Measurements from ENCODE around the gene JOSD2. TPM values are rescaled to one million over a fixed set of nuclear protein-coding genes. Genes with fewer than 3 reads are reported as not detected.

Gene JOSD2
- total and polyA plus RNA-seq, 2 donors = 10.5 to 73.6 TPM

DNA sequence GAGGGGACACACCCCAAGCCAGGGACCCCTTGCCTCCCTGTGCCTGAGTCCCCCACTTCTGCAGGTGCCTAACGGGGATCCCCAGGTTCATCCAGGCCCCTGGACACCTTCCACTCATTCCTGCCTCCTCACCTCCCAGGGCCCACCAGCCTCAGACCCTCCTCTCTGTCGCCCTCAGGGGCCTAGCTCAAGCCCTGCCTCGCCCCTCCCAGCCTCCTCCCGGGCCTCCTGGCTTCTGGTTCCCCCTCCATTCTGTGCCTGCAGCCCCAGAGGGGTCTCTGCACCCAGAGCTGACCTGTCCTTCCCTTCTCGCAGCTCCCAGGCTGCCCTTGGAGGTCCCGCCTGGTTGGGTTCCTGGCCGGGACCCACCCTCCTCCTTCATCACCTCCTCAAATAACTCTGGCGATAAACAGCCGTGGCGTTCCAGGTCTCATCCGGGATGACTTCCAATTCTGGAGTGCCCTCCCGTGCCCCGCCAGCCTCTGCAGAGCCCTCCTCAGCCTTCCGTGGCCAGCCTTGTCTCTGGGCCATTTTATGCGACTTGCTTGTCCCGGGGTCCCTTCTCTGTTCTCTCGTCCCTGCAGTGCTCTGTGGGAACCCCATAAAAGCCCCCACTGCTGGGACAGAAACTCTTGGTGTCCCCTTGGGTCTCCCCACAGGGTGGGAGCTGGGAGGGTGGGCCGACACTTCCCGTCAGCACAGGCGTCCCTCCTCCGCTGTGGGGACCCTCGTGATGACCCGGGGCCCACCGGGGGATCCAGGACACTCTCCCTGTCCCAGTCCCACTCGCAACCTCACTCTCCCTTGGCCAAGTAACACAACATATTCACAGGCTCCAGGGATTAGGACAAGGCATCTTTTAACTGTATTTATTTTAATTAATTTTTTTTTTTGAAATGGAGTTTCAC is 9.2 kb downstream of the JOSD2 start:
- WGBS = 57% methylated on average over 25 of the region's 25 CpGs
- DNase-seq (ENCODE audit: extremely low spot score) = no peak
- Histone ChIP-seq H3K4me3 (ENCODE audit: low read depth, low read length) (no peak overlapping the region), H3K36me3 (ENCODE audit: insufficient read depth) (no peaks in the 10 kb centered on the region), H3K27ac (ENCODE audit: low read depth) (no peak overlapping the region), H3K4me1 (ENCODE audit: insufficient read depth) (no peaks in the 10 kb centered on the region)

GRCh38 chr19:50501186-50501567 is 9.8 kb downstream of the JOSD2 start:
- Histone ChIP-seq H3K36me3 (ENCODE audit: insufficient read depth) (no peaks in the 10 kb centered on the region), H3K4me1 (ENCODE audit: insufficient read depth) (no peaks in the 10 kb centered on the region), H3K4me3 (ENCODE audit: low read depth, low read length) (no peak overlapping the region), H3K27ac (ENCODE audit: low read depth) (no peak overlapping the region)
- WGBS = 64% methylated on average over 12 of the region's 12 CpGs
- DNase-seq (ENCODE audit: extremely low spot score) = no peak

GRCh38 chr19:50500753-50501151 is 10.2 kb downstream of the JOSD2 start:
- DNase-seq (ENCODE audit: extremely low spot score) = no peak
- 50% methylated on average over 10 of the region's 10 CpGs for WGBS
- Histone ChIP-seq H3K36me3 (ENCODE audit: insufficient read depth) (no peaks in the 10 kb centered on the region), H3K27ac (ENCODE audit: low read depth) (no peak overlapping the region), H3K4me3 (ENCODE audit: low read depth, low read length) (no peak overlapping the region), H3K4me1 (ENCODE audit: insufficient read depth) (no peaks in the 10 kb centered on the region)

- H3K4me3 ChIP-seq (ENCODE audit: low read depth, low read length) = no peak overlapping the region
- no peaks in the 10 kb centered on the region for H3K36me3 ChIP-seq (ENCODE audit: insufficient read depth)
- no peak overlapping the region for H3K27ac ChIP-seq (ENCODE audit: low read depth)
- 27% methylated on average over 27 of the region's 27 CpGs for WGBS
- DNase-seq (ENCODE audit: extremely low spot score) = no peak
- H3K4me1 ChIP-seq (ENCODE audit: insufficient read depth) = no peaks in the 10 kb centered on the region
These were observed 10.8 kb downstream of the JOSD2 start for GRCh38 chr19:50500060-50500752.

DNA sequence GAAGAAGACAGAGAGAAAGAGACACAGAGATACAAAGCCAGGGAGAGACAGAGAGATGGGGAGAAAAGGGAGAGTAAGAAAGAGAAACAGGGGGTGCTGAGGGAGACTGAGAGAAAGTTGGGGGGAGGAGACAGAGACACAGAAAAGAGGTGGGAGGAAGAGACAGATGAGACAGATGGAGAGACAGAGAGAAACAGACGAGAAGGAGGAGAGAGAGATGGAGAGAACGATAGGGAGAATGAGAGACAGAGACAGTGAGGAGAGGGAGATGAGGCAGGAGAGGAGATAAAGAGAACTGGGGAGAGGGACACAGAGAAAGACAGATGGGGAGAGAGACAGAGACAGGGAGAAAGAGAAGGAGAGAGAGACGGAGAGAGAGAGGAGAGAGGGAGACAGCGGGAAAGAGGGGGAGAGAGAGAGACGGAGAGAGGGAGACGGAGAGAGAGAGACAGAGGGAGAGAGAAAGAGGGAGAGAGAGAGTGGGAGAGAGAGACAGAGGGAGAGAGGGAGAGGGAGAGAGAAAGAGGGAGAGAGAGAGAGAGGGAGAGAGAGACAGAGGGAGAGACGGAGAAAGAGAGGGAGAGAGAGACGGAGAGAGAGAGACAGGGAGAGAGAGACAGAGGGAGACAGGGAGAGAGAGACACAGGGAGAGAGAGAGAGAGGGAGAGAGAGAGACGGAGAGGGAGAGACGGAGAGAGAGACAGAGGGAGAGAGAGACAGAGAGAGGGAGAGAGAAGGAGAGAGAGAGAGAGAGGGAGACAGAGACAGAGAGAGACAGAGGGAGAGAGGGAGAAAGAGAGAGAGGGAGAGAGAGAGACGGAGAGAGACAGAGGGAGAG is 12.6 kb downstream of the JOSD2 start:
- H3K4me1 ChIP-seq (ENCODE audit: insufficient read depth) = no peaks in the 10 kb centered on the region
- no peak for DNase-seq (ENCODE audit: extremely low spot score)
- no peak overlapping the region for H3K4me3 ChIP-seq (ENCODE audit: low read depth, low read length)
- no peak overlapping the region for H3K27ac ChIP-seq (ENCODE audit: low read depth)
- 75% methylated on average over 11 of the region's 11 CpGs for WGBS
- no peaks in the 10 kb centered on the region for H3K36me3 ChIP-seq (ENCODE audit: insufficient read depth)

DNA sequence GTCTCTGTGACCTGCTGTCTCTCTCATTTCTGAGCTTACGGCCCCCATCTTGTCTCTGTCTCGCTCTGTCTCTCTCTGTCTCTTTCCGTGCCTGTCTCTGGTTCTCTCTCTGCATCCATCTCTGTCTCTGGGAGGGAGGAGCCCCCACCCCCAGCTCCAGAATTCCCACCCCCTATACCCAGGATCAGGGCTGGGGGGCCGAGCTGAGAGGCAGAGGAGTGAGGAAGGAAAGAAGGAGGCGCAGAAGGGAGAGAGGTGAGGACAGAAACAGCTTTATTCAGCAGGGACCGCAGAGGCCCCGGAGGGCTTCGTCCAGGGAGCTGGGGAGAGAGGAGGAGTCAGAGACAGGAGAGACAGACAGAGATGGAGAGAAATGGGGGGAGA is 14.0 kb downstream of the JOSD2 start:
- Histone ChIP-seq H3K36me3 (ENCODE audit: insufficient read depth) (no peaks in the 10 kb centered on the region), H3K27ac (ENCODE audit: low read depth) (no peak overlapping the region), H3K4me1 (ENCODE audit: insufficient read depth) (no peaks in the 10 kb centered on the region), H3K4me3 (ENCODE audit: low read depth, low read length) (no peak overlapping the region)
- 65% methylated on average over 8 of the region's 8 CpGs for WGBS
- no peak for DNase-seq (ENCODE audit: extremely low spot score)

GRCh38 chr19:50496189-50497021 is 14.6 kb downstream of the JOSD2 start:
- 68% methylated on average over 30 of the region's 30 CpGs for WGBS

DNA sequence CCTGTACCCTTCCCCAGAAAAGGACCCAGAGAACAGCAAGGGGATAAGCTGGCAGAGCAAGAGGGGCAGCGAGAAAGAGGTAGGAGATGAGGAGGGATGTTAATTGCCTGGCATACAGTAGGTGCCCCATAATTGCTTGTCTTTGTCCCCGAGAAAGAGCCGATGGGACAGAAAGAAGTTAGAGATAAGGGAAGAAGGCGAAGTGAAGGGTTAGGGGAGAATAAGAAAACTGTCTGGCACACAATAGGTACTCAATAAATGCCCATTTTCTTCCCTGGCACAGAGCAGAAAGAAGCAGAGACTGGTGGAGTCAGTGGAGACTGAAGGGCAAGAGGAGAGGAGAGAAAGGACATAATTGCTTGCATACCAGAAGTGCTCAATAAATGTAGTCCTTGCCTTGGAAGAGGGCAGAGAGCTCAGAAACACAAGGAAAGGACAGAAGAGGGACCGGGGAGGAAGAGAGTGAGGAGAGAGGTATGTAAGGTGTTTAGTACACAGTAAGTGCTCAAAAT is 15.9 kb downstream of the JOSD2 start:
- no peak overlapping the region for H3K27ac ChIP-seq (ENCODE audit: low read depth)
- DNase-seq (ENCODE audit: extremely low spot score) = no peak
- H3K4me1 ChIP-seq (ENCODE audit: insufficient read depth) = no peaks in the 10 kb centered on the region
- 85% methylated on average over 5 of the region's 5 CpGs for WGBS
- H3K4me3 ChIP-seq (ENCODE audit: low read depth, low read length) = no peak overlapping the region
- no peaks in the 10 kb centered on the region for H3K36me3 ChIP-seq (ENCODE audit: insufficient read depth)

More at GRCh38 chr19:50496189-50497021, 14.6 kb downstream of the JOSD2 start:
- H3K36me3 ChIP-seq (ENCODE audit: insufficient read depth) = no peaks in the 10 kb centered on the region
- H3K4me1 ChIP-seq (ENCODE audit: insufficient read depth) = no peaks in the 10 kb centered on the region
- no peak overlapping the region for H3K4me3 ChIP-seq (ENCODE audit: low read depth, low read length)
- H3K27ac ChIP-seq (ENCODE audit: low read depth) = no peak overlapping the region
- DNase-seq (ENCODE audit: extremely low spot score) = no peak

- no peak overlapping the region for H3K27ac ChIP-seq (ENCODE audit: low read depth)
- no peaks in the 10 kb centered on the region for H3K4me1 ChIP-seq (ENCODE audit: insufficient read depth)
- WGBS = 68% methylated on average over 7 of the region's 7 CpGs
- H3K36me3 ChIP-seq (ENCODE audit: insufficient read depth) = no peaks in the 10 kb centered on the region
- H3K4me3 ChIP-seq (ENCODE audit: low read depth, low read length) = no peak overlapping the region
- no peak for DNase-seq (ENCODE audit: extremely low spot score)
These were observed 16.6 kb downstream of the JOSD2 start for GRCh38 chr19:50494186-50495019.

GRCh38 chr19:50493171-50493570 is 17.8 kb downstream of the JOSD2 start:
- Histone ChIP-seq H3K4me3 (ENCODE audit: low read depth, low read length) (no peak overlapping the region), H3K36me3 (ENCODE audit: insufficient read depth) (no peaks in the 10 kb centered on the region), H3K4me1 (ENCODE audit: insufficient read depth) (no peaks in the 10 kb centered on the region), H3K27ac (ENCODE audit: low read depth) (no peak overlapping the region)
- DNase-seq (ENCODE audit: extremely low spot score) = no peak
- 54% methylated on average over 8 of the region's 8 CpGs for WGBS

GRCh38 chr19:50492303-50493052 is 18.5 kb downstream of the JOSD2 start:
- Histone ChIP-seq H3K4me1 (ENCODE audit: insufficient read depth) (no peaks in the 10 kb centered on the region), H3K36me3 (ENCODE audit: insufficient read depth) (no peaks in the 10 kb centered on the region), H3K27ac (ENCODE audit: low read depth) (no peak overlapping the region), H3K4me3 (ENCODE audit: low read depth, low read length) (no peak overlapping the region)
- WGBS = 7% methylated on average over 9 of the region's 12 CpGs
- no peak for DNase-seq (ENCODE audit: extremely low spot score)

Data from urinary bladder (tissue), 4 donors.